Hematopoietic multipotent progenitor cell treated with erythropoietin and hydrocortisone succinate and interleukin-3 and kit ligand, for 17 days (in vitro differentiated cells): ENCODE data around the gene NFIC.

Experiments used
- DNase-seq: peaks from one replicate; pipeline ENCODE4 v3.0.0-alpha.2; 2015; ENCODE audit warnings: low spot score

Gene NFIC

GRCh38 chr19:3469638-3470499, 103.5 kb downstream of the NFIC start:
- no peak for DNase-seq

- no peak for DNase-seq
These were observed 104.2 kb downstream of the NFIC start for GRCh38 chr19:3470500-3471128.

GRCh38 chr19:3471954-3472655, 105.7 kb downstream of the NFIC start:
- DNase-seq = peak; percentile 40

GRCh38 chr19:3474010-3474409, 107.6 kb downstream of the NFIC start:
- DNase-seq = no peak

- DNase-seq = no peak
These were observed 108.2 kb downstream of the NFIC start for GRCh38 chr19:3474614-3475013.

- no peak for DNase-seq
These were observed 109.1 kb downstream of the NFIC start for GRCh38 chr19:3475449-3475848.

- DNase-seq = no peak
These were observed 110.4 kb downstream of the NFIC start for GRCh38 chr19:3476830-3477229.

- DNase-seq = no peak
These were observed 111.1 kb downstream of the NFIC start for GRCh38 chr19:3477506-3477905.

GRCh38 chr19:3477951-3478350, 111.6 kb downstream of the NFIC start:
- no peak for DNase-seq

GRCh38 chr19:3478409-3479176, 112.2 kb downstream of the NFIC start:
- DNase-seq = no peak

- peak; percentile 55 for DNase-seq
These were observed 112.9 kb downstream of the NFIC start for GRCh38 chr19:3479177-3479833.

GRCh38 chr19:3479834-3480215, 113.4 kb downstream of the NFIC start:
- DNase-seq = peak; percentile 37

- peak; percentile 34 for DNase-seq
These were observed 114.2 kb downstream of the NFIC start, which contains the start of gene SMIM24 for GRCh38 chr19:3480383-3481091. Gene SMIM24, minus strand, starts transcription at chr19:3480525. Its CDS starts 62 bp downstream, at chr19:3480463.

- DNase-seq = no peak
These were observed 115.1 kb downstream of the NFIC start for GRCh38 chr19:3481241-3482090.

GRCh38 chr19:3482507-3483225, 116.3 kb downstream of the NFIC start:
- no peak for DNase-seq

- DNase-seq = no peak
These were observed 116.8 kb downstream of the NFIC start, which contains the start of gene SMIM44 for GRCh38 chr19:3483226-3483628. Gene SMIM44, minus strand, starts transcription at chr19:3483441. Its CDS starts 38 bp downstream, at chr19:3483403.

- DNase-seq = no peak
These were observed 125.2 kb downstream of the NFIC start for GRCh38 chr19:3491396-3492119.

GRCh38 chr19:3492131-3492839, 125.9 kb downstream of the NFIC start:
- no peak for DNase-seq
